ENCODE measurements around the gene TOGARAM2.
A peak's percentile ranks its signal among the peaks of the same experiment; 100 is the strongest.
"Not testable (repeated sequence)": the region's sequence is repeated elsewhere in the genome, so short reads cannot be mapped to it uniquely, and the experiment has no call there.

The TOGARAM2 gene

GRCh38 chr2:28974252-28974651, 6.8 kb upstream of the TOGARAM2 start:
- ChIA-PET CTCF (no interaction called here), POLR2A (ENCODE audit: low non-redundant PET) (no interaction called here)
- DNase-seq (ENCODE audit: low spot score) = no peak
- H3K27ac ChIP-seq = no peak overlapping the region
- TF ChIP-seq CTCF (conservative IDR thresholded peaks at IDR 0.05; ENCODE audit: low read depth) = no peak

GRCh38 chr2:28975671-28976070, 5.4 kb upstream of the TOGARAM2 start:
- DNase-seq (ENCODE audit: low spot score) = no peak
- ChIA-PET POLR2A (ENCODE audit: low non-redundant PET) (no interaction called here), CTCF (no interaction called here)
- peak overlapping the region; percentile 69 for H3K27ac ChIP-seq
- TF ChIP-seq CTCF (conservative IDR thresholded peaks at IDR 0.05; ENCODE audit: low read depth) = no peak

GRCh38 chr2:28976584-28976983, 4.5 kb upstream of the TOGARAM2 start:
- ChIA-PET CTCF (interaction anchor here (0.7 kb wide), 1 partner anchor 100 kb away, joined by 3 read pairs; no protein-coding TSS in a partner anchor), POLR2A (ENCODE audit: low non-redundant PET) (no interaction called here)
- no peak for TF ChIP-seq CTCF (conservative IDR thresholded peaks at IDR 0.05; ENCODE audit: low read depth)
- H3K27ac ChIP-seq = peak overlapping the region; percentile 69
- peak; percentile 78 for DNase-seq (ENCODE audit: low spot score)

GRCh38 chr2:28977176-28977875, 3.8 kb upstream of the TOGARAM2 start:
- ChIA-PET POLR2A (ENCODE audit: low non-redundant PET) (no interaction called here), CTCF (no interaction called here)
- no peak for TF ChIP-seq CTCF (conservative IDR thresholded peaks at IDR 0.05; ENCODE audit: low read depth)
- peak overlapping the region; percentile 69 for H3K27ac ChIP-seq
- no peak for DNase-seq (ENCODE audit: low spot score)

GRCh38 chr2:28978001-28978400, 3.1 kb upstream of the TOGARAM2 start:
- H3K27ac ChIP-seq; DNase-seq (ENCODE audit: low spot score); POLR2A ChIA-PET (ENCODE audit: low non-redundant PET): not testable (repeated sequence)
- CTCF ChIA-PET = interaction anchor here (0.7 kb wide), 1 partner anchor 132 kb away, joined by 3 read pairs; no protein-coding TSS in a partner anchor

- no peak for TF ChIP-seq CTCF (conservative IDR thresholded peaks at IDR 0.05; ENCODE audit: low read depth)
- POLR2A ChIA-PET (ENCODE audit: low non-redundant PET) = no interaction called here
- H3K27ac ChIP-seq = 0 out of 2 replicates have a peak overlapping the region, but pooled peaks have one; percentile 1
- no peak for DNase-seq (ENCODE audit: low spot score)
- CTCF ChIA-PET = interaction anchor here (0.7 kb wide), 1 partner anchor 133 kb away, joined by 3 read pairs; no protein-coding TSS in a partner anchor
Measured at GRCh38 chr2:28978606-28979005, 2.5 kb upstream of the TOGARAM2 start.

GRCh38 chr2:28979041-28979440, 2.1 kb upstream of the TOGARAM2 start:
- CTCF ChIA-PET = interaction anchor here (0.7 kb wide), 1 partner anchor 133 kb away, joined by 3 read pairs; no protein-coding TSS in a partner anchor
- TF ChIP-seq CTCF (conservative IDR thresholded peaks at IDR 0.05; ENCODE audit: low read depth) = no peak
- POLR2A ChIA-PET (ENCODE audit: low non-redundant PET) = no interaction called here
- 0 out of 2 replicates have a peak overlapping the region, but pooled peaks have one; percentile 1 for H3K27ac ChIP-seq
- DNase-seq (ENCODE audit: low spot score) = no peak
